OCI-LY7 (cell line): ENCODE measurements around the gene GCSAML. TPM values are rescaled to one million over a fixed set of nuclear protein-coding genes. Genes with fewer than 3 reads are reported as not detected.
"Not testable (repeated sequence)": the region's sequence is repeated elsewhere in the genome, so short reads cannot be mapped to it uniquely, and the experiment has no call there.

Experiments used
- BruUV-seq: library from RNA; stranded (reverse); fragments of 400-500 nt; replicated peaks from 2 replicates; lab custom pipeline; 2021; lab: Mats Ljungman, UMichigan
- CTCF ChIA-PET: fragments of 300-600 bp; sonication (Branson Sonifier 250); formaldehyde crosslinking; loops from one replicate; lab custom pipeline; 2022; ENCODE audit warnings: antibody characterized with exemption; ENCODE audit not compliant: unreplicated experiment; lab: Charles Lee
- POLR2A ChIA-PET: fragments of 300-600 bp; sonication (Branson Sonifier 250); formaldehyde crosslinking; loops from one replicate; lab custom pipeline; 2022; ENCODE audit warnings: antibody characterized with exemption; lab: Charles Lee
- DNase-seq: peaks from one replicate; pipeline ENCODE4 v3.0.0-alpha.2; 2015; ENCODE audit warnings: low spot score
- H2AFZ ChIP-seq: fragments of 200-600 bp; sonication (generic), shearing (Covaris generic); 2 replicates; pipeline ENCODE4 v1.6.1; 2014; ENCODE audit warnings: mild to moderate bottlenecking, antibody characterized with exemption, low read length, moderate library complexity
- H3K27ac ChIP-seq: fragments of 200-600 bp; sonication (generic); 2 replicates; pipeline ENCODE4 v1.5.1; 2014; ENCODE audit warnings: mixed run types, low read depth, mild to moderate bottlenecking, moderate library complexity, low read length, inconsistent platforms; ENCODE audit not compliant: poor library complexity, severe bottlenecking
- H3K36me3 ChIP-seq: fragments of 200-600 bp; sonication (generic); 2 replicates; pipeline ENCODE4 v1.6.1; 2014; ENCODE audit warnings: mild to moderate bottlenecking, antibody characterized with exemption, low read length, moderate library complexity, mixed read lengths; ENCODE audit not compliant: insufficient read depth
- H3K4me1 ChIP-seq: fragments of 200-600 bp; sonication (generic); 2 replicates; pipeline ENCODE4 v1.5.1; 2014; ENCODE audit warnings: mild to moderate bottlenecking, low read length; ENCODE audit not compliant: insufficient read depth, poor library complexity, severe bottlenecking
- H3K4me2 ChIP-seq: fragments of 200-600 bp; sonication (generic); 2 replicates; pipeline ENCODE4 v1.6.1; 2014; ENCODE audit warnings: mild to moderate bottlenecking, low read length
- H3K4me3 ChIP-seq: fragments of 200-600 bp; sonication (generic); 2 replicates; pipeline ENCODE4 v1.5.1; 2014; ENCODE audit warnings: mild to moderate bottlenecking, low read depth, low read length; ENCODE audit not compliant: poor library complexity, severe bottlenecking
- H3K79me2 ChIP-seq: fragments of 200-600 bp; sonication (generic); 2 replicates; pipeline ENCODE4 v1.6.1; 2016; ENCODE audit warnings: low read depth, mild to moderate bottlenecking, low read length, moderate library complexity, mixed read lengths; ENCODE audit not compliant: insufficient read depth
- H3K9me2 ChIP-seq: fragments of 200-600 bp; sonication (generic); 2 replicates; pipeline ENCODE4 v1.6.1; 2016; ENCODE audit warnings: mild to moderate bottlenecking, low read length, mixed read lengths; ENCODE audit not compliant: insufficient read depth
- H3K9me3 ChIP-seq: fragments of 200-600 bp; sonication (generic); 2 replicates; pipeline ENCODE4 v1.6.1; 2014; ENCODE audit warnings: mild to moderate bottlenecking, mixed run types, low read length, mixed read lengths
- H4K20me1 ChIP-seq: fragments of 200-600 bp; sonication (generic); 2 replicates; pipeline ENCODE4 v1.6.1; 2014; ENCODE audit warnings: mild to moderate bottlenecking, antibody characterized with exemption, low read length, moderate library complexity, mixed read lengths; ENCODE audit not compliant: insufficient read depth
- EZH2phosphoT487 ChIP-seq: fragments of 200-600 bp; sonication (generic); IDR thresholded peaks from 2 replicates; pipeline ENCODE4 v1.6.1; 2018; ENCODE audit warnings: low read depth, borderline replicate concordance, mild to moderate bottlenecking, mixed run types, antibody characterized with exemption, low read length, moderate library complexity, mixed read lengths
- intact Hi-C: fragments of 100-400 bp; cut with micrococcal nuclease; formaldehyde crosslinking; loops from one replicate; pipeline ENCODE4 v1.10.0; 2022; ENCODE audit not compliant: unreplicated experiment
- total RNA-seq, 2 experiments: library from RNA; depleted of rRNA in 1 of 2; stranded (reverse); fragments of >200 nt in 1 of 2; shearing (Covaris generic) in 1 of 2; gene quantifications; 2 replicates each; pipeline ENCODE4 v1.2.3, GENCODE V29; 2014 to 2022
- TF ChIP-seq, protein P1 (sequence below): fragments of 200-600 bp; sonication (generic); conservative IDR thresholded peaks from 2 replicates; pipeline ENCODE4 v1.5.1; 2014; ENCODE audit warnings: mild to moderate bottlenecking, antibody characterized with exemption, low read length, moderate library complexity, mixed read lengths

GCSAML gene
- total RNA-seq, 2 experiments from 2014 or later, result not detected

- no peak overlapping the region for H2AFZ ChIP-seq
- H3K27ac ChIP-seq, result no peak overlapping the region
- no TSS peak for BruUV-seq
Measured at GRCh38 chr1:247517795-247518612, 30.9 kb upstream of the GCSAML start.

DNA sequence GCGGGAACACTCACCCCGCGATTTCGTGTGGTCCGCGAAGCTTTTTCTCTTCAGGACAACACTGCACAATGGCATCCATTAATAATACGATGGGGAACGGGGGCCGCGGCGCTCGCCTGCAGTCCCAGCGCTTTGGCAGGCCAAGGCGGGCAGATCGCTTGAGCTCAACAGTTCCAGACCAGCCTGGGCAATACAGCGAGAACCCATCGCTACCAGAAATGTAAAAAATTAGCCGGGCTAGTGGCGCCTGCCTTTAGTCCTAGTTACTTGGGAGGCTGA, 30.4 kb upstream of the GCSAML start:
- H3K9me2 ChIP-seq, result no peaks in the 10 kb centered on the region
- no peaks in the 10 kb centered on the region for H3K9me3 ChIP-seq
- no TSS peak for BruUV-seq
- intact Hi-C loops, result no loop called here
- no peaks in the 10 kb centered on the region for H3K36me3 ChIP-seq
- H4K20me1 ChIP-seq, result no peaks in the 10 kb centered on the region
- no peaks in the 10 kb centered on the region for H3K4me1 ChIP-seq
- H3K79me2 ChIP-seq, result no peaks in the 10 kb centered on the region
- H2AFZ ChIP-seq, result no peak overlapping the region
- H3K4me3 ChIP-seq, result no peak overlapping the region
- no peak overlapping the region for H3K27ac ChIP-seq
- CTCF ChIA-PET, result no interaction called here
- POLR2A ChIA-PET, result interaction anchor here (0.5 kb wide), 1 partner anchor 13 kb away, joined by 3 read pairs; no protein-coding TSS in a partner anchor
- DNase-seq, result no peak
- H3K4me2 ChIP-seq, result no peak overlapping the region
- TF ChIP-seq, protein P1, sequence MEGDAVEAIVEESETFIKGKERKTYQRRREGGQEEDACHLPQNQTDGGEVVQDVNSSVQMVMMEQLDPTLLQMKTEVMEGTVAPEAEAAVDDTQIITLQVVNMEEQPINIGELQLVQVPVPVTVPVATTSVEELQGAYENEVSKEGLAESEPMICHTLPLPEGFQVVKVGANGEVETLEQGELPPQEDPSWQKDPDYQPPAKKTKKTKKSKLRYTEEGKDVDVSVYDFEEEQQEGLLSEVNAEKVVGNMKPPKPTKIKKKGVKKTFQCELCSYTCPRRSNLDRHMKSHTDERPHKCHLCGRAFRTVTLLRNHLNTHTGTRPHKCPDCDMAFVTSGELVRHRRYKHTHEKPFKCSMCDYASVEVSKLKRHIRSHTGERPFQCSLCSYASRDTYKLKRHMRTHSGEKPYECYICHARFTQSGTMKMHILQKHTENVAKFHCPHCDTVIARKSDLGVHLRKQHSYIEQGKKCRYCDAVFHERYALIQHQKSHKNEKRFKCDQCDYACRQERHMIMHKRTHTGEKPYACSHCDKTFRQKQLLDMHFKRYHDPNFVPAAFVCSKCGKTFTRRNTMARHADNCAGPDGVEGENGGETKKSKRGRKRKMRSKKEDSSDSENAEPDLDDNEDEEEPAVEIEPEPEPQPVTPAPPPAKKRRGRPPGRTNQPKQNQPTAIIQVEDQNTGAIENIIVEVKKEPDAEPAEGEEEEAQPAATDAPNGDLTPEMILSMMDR, result no peak
- no peak for TF ChIP-seq EZH2phosphoT487

More at GRCh38 chr1:247517795-247518612, 30.9 kb upstream of the GCSAML start:
- ChIA-PET CTCF (no interaction called here), POLR2A (interaction anchor here (1.0 kb wide), 1 partner anchor 33 kb away, joined by 3 read pairs; no protein-coding TSS in a partner anchor)
- no peak overlapping the region for H3K4me3 ChIP-seq
- no peak overlapping the region for H3K4me2 ChIP-seq
- H3K9me2 ChIP-seq, result no peaks in the 10 kb centered on the region
- H3K4me1 ChIP-seq, result no peaks in the 10 kb centered on the region
- H4K20me1 ChIP-seq, result no peaks in the 10 kb centered on the region
- H3K36me3 ChIP-seq, result no peaks in the 10 kb centered on the region
- intact Hi-C loops, result no loop called here
- H3K79me2 ChIP-seq, result no peaks in the 10 kb centered on the region
- no peak for DNase-seq
- H3K9me3 ChIP-seq, result no peaks in the 10 kb centered on the region
- TF ChIP-seq, protein P1, result no peak
- TF ChIP-seq EZH2phosphoT487, result no peak

DNA sequence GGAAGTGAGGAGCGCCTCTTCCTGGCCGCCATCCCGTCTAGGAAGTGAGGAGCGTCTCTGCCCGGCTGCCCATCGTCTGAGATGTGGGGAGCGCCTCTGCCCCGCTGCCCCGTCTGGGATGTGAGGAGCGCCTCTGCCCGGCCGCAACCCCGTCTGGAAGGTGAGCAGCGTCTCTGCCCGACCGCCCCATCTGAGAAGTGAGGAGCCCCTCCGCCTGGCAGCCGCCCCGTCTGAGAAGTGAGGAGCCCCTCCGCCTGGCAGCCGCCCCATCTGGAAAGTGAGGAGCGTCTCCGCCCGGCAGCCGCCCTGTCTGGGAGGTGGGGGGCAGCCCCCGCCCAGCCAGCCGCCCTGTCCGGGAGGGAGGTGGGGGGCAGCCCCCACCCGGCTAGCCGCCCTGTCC, 27.0 kb upstream of the GCSAML start:
- H3K27ac ChIP-seq, H3K4me1 ChIP-seq, H3K9me2 ChIP-seq, H2AFZ ChIP-seq, CTCF ChIA-PET, H3K4me2 ChIP-seq, intact Hi-C loops, BruUV-seq, H3K79me2 ChIP-seq, DNase-seq, H3K36me3 ChIP-seq, H4K20me1 ChIP-seq, H3K9me3 ChIP-seq, POLR2A ChIA-PET, H3K4me3 ChIP-seq: not testable (repeated sequence)
